ENCODE results near the gene MGAT5B.

GRCh38 chr17:76844846-76845245 lies 23.4 kb upstream of the MGAT5B start:
- TF ChIP-seq CTCF (IDR thresholded peaks at IDR 0.05; ENCODE audit: low read length) (no peak), EZH2phosphoT487 (IDR thresholded peaks at IDR 0.05; ENCODE audit: low read length) (no peak), EZH2 (optimal IDR thresholded peaks at IDR 0.05; ENCODE audit: low read depth, low read length) (no peak)
